ENCODE measurements around the gene DCLRE1B.
"Not testable (repeated sequence)": the region's sequence is repeated elsewhere in the genome, so short reads cannot be mapped to it uniquely, and the experiment has no call there.

Gene DCLRE1B

DNA sequence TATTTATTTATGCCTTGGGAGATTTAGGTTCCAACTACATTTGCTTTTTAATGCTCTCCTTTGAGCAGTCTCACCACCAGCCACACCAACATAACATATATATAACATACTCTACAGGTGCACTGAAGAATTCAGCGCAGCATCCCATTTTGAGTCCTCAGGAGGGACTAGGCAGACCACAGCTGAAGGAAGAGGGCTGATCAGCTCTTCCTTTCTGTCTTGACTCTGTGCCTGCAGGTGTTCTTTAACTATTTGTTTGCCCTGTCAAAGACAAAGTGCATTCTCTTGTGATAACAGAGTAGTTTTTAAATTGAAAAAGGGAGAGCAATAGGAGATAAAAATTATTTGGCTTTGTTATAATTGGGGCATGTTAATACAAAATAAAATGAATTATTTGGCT, 41.0 kb downstream of the DCLRE1B start:
- in situ Hi-C loops (cut with MboI; ENCODE audit: low sequenced_read_pairs) = no loop called here

- in situ Hi-C loops (cut with MboI; ENCODE audit: low sequenced_read_pairs) = no loop called here
Measured at GRCh38 chr1:113946678-113947387, 41.7 kb downstream of the DCLRE1B start.

DNA sequence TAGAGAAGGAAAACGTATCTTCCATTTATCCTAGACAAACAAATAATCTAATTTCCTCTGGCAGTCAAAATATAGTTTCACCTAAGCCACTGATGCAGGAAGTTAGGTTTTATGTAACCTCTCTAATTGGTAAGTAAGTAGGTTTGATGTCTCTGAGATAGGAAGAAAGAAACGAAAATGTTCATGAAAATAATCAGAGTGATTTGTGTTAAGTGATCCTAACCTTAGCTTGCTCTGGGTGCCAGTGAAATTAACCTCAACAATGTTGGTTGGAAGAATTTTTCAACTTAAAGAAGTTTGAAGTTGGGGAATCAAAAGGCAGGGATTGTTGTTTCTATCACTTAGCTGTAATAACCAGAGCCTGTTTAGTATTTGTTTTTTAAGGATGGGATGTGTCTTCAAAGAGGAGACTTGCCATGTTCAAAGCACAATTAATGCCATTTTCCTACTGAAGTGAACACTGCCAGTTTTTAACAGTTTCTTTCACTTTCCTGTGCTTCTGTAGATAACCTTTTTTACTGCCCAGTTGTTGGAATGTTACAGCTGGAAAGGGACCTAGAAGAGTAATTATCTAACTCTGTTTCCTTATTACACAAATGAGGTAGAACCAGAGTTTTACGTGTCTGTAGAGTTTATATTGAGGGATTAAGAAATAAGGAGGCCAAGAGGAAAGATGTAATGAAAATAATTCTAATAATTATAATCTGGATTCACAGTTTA, 42.4 kb downstream of the DCLRE1B start:
- in situ Hi-C loops (cut with MboI; ENCODE audit: low sequenced_read_pairs) = no loop called here

- in situ Hi-C loops (cut with MboI; ENCODE audit: low sequenced_read_pairs) = not testable (repeated sequence)
Measured at GRCh38 chr1:113948151-113948550, 43.0 kb downstream of the DCLRE1B start.

DNA sequence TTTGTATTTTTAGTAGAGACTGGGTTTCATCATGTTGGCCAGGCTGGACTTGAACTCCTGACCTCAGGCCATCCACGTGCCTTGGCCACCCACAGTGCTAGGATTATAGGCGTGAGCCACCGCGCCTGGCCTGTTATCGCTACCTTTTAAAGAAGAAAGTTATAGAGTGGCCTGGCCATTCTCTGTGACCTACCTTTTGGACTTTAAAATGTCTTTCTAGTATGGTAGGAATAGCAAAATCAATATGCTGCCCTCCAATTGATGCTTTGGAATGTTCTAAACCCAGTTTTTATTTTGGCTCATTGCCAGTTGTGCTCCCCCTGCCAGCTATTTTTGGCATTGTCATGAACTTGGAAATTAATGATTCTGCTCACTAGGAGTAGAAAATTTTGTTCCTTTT, 43.9 kb downstream of the DCLRE1B start:
- in situ Hi-C loops (cut with MboI; ENCODE audit: low sequenced_read_pairs) = no loop called here

- in situ Hi-C loops (cut with MboI; ENCODE audit: low sequenced_read_pairs) = loop anchor here (25.0 kb wide), 1 partner anchor 811 kb away; the partner anchor contains the start of gene CSDE1
Measured at GRCh38 chr1:113950908-113951307, 45.8 kb downstream of the DCLRE1B start.

- in situ Hi-C loops (cut with MboI; ENCODE audit: low sequenced_read_pairs) = loop anchor here (25.0 kb wide), 1 partner anchor 811 kb away; the partner anchor contains the start of gene CSDE1
Measured at GRCh38 chr1:113951719-113952118, 46.6 kb downstream of the DCLRE1B start.

DNA sequence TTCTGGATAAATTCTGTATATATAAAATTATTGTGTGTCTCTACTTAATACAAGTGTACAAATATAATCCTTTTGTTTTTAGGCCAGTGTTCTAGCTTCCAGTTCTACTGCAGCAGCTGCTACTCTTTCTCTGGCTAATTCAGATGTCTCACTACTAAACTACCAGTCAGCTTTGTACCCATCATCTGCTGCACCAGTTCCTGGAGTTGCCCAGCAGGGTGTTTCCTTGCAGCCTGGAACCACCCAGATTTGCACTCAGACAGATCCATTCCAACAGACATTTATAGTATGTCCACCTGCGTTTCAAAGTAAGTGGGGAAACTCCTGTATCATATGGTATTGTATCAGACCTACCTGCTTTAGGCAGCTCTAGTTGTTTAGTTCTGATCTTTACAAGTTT, 52.9 kb downstream of the DCLRE1B start:
- in situ Hi-C loops (cut with MboI; ENCODE audit: low sequenced_read_pairs) = loop anchor here (25.0 kb wide), 1 partner anchor 804 kb away; the partner anchor contains the start of gene CSDE1

- in situ Hi-C loops (cut with MboI; ENCODE audit: low sequenced_read_pairs) = loop anchor here (25.0 kb wide), 1 partner anchor 804 kb away; the partner anchor contains the start of gene CSDE1
Measured at GRCh38 chr1:113958691-113959090, 53.6 kb downstream of the DCLRE1B start.

- in situ Hi-C loops (cut with MboI; ENCODE audit: low sequenced_read_pairs) = loop anchor here (25.0 kb wide), 1 partner anchor 799 kb away; the partner anchor contains the start of gene CSDE1
Measured at GRCh38 chr1:113963281-113963906, 58.3 kb downstream of the DCLRE1B start.
